SIG-M5 treated with dmso at 0.1 percent for 504 hours (cell line): Measurements from ENCODE around the gene SMC1B.
"Not testable (repeated sequence)": the region's sequence is repeated elsewhere in the genome, so short reads cannot be mapped to it uniquely, and the experiment has no call there.

Experiments used
- DNase-seq: peaks from one replicate; lab custom pipeline; 2025; ENCODE audit not compliant: unreplicated experiment; lab: John Stamatoyannopoulos, UW

Gene SMC1B, protein sequence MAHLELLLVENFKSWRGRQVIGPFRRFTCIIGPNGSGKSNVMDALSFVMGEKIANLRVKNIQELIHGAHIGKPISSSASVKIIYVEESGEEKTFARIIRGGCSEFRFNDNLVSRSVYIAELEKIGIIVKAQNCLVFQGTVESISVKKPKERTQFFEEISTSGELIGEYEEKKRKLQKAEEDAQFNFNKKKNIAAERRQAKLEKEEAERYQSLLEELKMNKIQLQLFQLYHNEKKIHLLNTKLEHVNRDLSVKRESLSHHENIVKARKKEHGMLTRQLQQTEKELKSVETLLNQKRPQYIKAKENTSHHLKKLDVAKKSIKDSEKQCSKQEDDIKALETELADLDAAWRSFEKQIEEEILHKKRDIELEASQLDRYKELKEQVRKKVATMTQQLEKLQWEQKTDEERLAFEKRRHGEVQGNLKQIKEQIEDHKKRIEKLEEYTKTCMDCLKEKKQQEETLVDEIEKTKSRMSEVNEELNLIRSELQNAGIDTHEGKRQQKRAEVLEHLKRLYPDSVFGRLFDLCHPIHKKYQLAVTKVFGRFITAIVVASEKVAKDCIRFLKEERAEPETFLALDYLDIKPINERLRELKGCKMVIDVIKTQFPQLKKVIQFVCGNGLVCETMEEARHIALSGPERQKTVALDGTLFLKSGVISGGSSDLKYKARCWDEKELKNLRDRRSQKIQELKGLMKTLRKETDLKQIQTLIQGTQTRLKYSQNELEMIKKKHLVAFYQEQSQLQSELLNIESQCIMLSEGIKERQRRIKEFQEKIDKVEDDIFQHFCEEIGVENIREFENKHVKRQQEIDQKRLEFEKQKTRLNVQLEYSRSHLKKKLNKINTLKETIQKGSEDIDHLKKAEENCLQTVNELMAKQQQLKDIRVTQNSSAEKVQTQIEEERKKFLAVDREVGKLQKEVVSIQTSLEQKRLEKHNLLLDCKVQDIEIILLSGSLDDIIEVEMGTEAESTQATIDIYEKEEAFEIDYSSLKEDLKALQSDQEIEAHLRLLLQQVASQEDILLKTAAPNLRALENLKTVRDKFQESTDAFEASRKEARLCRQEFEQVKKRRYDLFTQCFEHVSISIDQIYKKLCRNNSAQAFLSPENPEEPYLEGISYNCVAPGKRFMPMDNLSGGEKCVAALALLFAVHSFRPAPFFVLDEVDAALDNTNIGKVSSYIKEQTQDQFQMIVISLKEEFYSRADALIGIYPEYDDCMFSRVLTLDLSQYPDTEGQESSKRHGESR

GRCh38 chr22:45413368-45414211 lies at the start of gene SMC1B, which contains the start of gene RIBC2:
Gene SMC1B, minus strand, starts transcription at chr22:45413599. Its CDS starts 32 bp downstream, at chr22:45413567.
Gene RIBC2, plus strand, starts transcription at chr22:45413693. Its CDS starts 194 bp downstream, at chr22:45413887.
- peak; percentile 56 for DNase-seq

DNA sequence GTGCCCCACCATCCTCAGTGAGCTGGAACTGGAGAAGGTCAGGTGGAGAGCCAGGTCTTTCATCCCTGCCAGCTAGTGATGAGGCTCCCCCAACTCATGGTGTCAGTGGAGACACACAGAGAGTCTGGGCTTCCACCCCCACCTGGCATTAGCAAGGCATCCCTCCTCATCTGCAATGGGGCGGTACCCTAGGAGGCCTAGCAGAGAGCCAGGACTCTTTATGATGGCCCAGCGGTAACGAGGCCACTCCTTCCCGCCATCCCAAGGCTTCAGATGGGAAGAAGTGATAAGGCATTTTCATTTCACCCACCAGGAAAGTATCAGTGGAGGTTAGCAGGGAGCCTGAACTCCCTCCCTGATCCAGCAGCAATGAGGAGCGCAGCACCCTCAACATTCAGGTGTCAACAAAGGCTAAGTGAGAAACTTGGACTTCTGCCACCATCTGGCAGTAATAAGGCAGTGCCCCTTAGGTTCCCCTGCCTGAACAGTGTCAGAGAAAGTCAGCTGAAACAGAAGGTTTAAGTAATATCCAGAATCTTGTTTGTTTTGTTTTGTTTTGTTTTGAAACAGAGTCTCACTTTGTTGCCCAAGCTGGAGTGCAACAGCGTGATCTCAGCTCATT lies 48.7 kb upstream of the SMC1B start:
- DNase-seq, result no peak

DNA sequence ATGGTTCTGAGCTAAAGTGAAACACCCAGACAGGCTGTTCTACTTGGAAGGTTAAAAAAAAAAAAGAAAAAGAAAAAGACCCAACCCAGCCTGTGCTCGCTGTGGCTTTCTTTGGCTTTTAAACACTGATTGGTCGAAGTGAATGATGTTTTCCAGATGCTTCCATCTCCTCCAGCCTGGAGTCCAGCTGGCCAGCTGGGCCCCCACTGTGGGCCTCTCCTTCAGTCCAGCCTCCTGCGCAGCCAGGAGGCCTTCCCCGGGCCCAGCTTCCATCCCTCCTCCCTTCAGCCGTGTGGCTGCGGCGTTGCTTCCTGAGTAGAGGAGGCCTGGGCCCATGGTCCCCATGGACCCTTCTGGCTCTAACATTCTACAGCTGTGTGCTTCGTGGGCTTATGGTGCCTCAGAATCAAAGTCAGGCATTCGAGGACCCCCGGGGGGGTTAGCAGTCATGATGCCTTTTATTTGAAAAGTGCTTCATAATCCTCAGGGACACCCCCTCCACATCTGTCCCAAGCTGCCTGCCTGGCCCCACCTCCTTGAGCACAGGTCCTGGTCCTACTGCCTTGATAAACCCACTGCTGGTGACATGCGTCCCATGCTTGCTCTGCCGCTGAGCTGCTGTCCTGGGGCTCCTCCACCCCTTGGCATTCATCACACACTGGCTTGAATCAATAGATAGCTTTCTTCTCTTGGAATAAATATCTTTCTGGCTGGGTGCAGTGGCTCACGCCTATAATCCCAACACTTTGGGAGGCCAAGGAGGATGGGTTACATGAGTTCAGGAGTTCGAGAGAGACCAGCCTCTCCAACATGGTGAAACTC lies 47.1 kb upstream of the SMC1B start:
- DNase-seq, result no peak

DNA sequence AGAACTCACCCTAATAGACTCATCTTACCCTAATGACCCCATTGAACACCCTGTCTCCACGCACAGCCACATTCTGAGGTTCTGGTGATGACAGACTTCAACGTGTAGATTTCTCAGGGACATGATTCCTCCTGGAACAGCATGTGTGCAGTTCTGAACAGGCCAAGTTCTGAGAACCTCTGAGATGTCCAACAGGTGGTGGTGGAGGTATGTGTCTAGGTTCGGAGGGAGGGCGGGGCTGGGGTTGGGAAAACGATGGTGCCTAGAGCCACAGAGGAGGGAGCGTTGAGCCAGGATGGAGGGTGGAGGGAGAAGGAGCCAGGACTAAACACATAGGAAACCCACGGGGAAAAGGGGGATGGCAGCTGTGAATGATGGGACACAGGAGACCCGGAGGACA lies 45.8 kb upstream of the SMC1B start:
- no peak for DNase-seq

- DNase-seq, result no peak
Observed at GRCh38 chr22:45458532-45458931, 45.1 kb upstream of the SMC1B start.

DNA sequence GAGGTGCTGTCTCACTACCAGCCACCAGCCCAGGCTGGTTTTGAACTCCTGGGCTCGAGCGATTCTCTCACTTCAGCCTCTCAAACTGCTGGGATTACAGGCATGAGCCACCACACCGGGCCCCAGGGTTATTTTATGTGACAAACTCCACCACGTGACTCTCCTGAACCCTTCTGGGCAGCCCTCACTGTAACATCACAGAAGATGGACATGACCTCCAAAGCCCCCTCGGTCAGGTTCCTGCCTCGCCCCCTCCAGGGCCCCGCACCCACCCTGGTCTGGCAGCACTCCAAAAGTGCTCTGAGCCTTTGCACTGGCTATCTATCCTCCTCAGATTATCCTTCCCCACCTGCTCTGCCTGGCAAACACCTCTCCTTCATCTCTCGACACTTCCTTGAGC lies 43.4 kb upstream of the SMC1B start:
- DNase-seq, result no peak

GRCh38 chr22:45455621-45456020 lies 42.2 kb upstream of the SMC1B start:
- no peak for DNase-seq

DNA sequence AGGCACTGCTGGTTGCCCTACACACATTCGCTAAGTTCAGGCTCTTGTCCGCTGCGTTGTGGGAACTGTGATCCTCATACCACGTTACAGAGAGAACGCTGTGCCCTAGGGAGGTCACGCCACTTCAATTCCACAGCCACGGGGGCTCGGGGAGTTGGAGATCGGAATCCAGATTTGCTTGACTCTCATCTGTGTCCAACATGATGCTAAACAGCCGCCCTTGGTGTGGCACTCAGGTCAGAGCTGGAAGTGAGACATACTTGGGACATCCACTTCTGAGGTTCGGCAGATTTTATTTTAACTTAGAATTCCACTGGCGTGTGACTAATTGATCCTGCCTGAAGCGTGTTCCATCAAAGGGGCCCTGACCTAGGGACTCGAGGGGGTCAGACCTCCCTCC lies 41.8 kb upstream of the SMC1B start:
- no peak for DNase-seq

DNA sequence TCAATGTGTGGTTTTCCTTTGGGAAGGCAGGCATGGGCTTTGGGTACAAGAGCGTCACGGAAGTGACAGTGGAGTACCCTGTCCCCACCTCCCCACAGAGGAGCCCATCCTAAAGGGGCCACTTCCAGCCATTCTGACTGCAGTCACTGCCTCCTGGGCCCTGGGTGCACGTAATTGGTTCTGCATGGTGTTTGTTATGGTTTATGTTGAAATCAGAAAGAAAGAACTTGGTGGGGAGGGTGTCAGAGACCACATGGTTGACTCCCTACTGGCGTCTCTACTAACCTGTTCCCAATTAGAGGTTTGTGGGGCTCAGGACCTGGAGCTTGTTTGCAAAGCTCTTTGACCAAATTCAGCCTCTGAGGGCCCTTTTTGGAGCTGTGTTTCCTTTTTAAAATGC lies 40.9 kb upstream of the SMC1B start:
- no peak for DNase-seq

GRCh38 chr22:45453764-45454163 lies 40.4 kb upstream of the SMC1B start:
- no peak for DNase-seq

GRCh38 chr22:45452565-45453379 lies 39.4 kb upstream of the SMC1B start:
- DNase-seq, result no peak

DNA sequence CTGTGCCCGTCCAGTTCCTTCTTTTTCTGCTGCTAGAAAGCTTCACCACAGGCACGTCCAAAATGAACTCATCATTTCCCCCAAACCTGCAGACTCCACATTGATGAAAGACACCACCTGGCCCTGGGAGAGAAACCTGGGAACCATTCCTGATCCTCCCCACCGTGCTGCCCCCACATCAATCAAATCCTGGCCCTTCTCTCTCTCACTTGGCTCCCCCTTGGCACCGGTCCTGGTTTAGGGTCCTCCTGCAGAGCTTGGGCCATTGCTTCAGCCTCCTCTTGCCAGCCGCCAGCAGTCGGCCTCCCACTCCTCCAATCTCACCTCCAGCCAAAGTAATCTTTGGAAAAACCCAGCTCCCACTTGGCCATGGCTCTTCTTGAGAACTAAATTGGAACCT lies 38.6 kb upstream of the SMC1B start:
- DNase-seq, result no peak

- DNase-seq, result no peak
Observed at GRCh38 chr22:45450921-45451651, 37.7 kb upstream of the SMC1B start.

DNA sequence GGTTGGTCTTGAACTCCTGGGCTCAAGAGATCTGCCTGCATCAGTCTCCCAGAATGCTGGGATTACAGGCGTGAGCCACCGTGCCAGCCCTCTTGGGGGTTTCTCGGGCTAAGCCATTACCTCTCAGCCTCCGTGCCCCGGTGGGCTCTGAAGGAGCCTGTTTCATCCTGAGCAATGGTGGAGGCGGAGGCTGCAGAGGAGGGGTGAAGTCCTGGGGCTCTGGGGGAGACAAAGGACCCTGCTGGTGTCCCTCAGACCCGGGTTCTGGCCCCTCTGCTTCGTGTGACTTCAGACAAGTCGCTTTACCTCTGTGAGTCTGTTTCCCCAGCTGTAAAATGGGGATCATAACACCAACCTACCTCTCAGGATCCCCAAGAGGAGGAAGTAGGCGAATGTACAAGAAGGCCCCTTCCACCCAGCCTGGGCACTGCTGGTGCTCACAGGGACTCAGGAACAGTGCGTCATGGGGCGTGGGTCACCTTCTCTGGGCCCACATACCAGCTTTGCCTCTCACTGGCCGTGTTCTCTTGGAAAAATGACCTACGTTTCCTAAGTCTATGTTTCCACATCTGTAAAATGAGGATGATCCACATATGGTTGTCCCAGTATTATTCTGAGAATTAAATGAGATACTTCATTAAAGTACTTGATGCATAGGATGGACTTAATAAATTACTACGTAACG lies 36.8 kb upstream of the SMC1B start:
- no peak for DNase-seq

- DNase-seq, result not testable (repeated sequence)
Observed at GRCh38 chr22:45449442-45449841, 36.0 kb upstream of the SMC1B start.

- no peak for DNase-seq
Observed at GRCh38 chr22:45448431-45448830, 35.0 kb upstream of the SMC1B start.

DNA sequence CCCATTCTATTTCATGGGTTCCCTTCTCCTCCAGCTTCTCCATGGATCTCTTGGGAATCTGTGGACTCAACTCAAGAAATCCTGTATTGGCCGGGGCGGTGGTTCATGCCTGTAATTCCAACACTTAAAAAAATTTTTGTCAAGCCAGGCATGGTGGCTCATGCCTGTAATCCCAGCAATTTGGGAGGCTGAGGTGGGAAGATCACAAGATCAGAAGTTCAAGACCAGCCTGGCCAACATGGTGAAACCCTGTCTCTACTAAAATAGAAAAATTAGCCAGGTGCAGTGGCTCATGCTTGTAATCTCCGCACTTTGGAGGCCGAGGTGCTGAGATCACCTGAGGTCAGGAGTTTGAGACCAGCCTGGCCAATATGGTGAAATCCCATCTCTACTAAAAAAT lies 34.2 kb upstream of the SMC1B start:
- not testable (repeated sequence) for DNase-seq
